ENCODE results near the gene PHACTR2. TPM values are rescaled to one million over a fixed set of nuclear protein-coding genes. Genes with fewer than 3 reads are reported as not detected.

PHACTR2 gene
- total RNA-seq, 1 experiment from 2014 or later: 27.6 TPM

- TF ChIP-seq EZH2 (IDR thresholded peaks at IDR 0.05): no peak
- no peak for TF ChIP-seq POLR2AphosphoS5 (IDR thresholded peaks at IDR 0.05; ENCODE audit: low read depth, low read length)
- no peak for TF ChIP-seq REST (IDR thresholded peaks at IDR 0.05; ENCODE audit: low read depth)
- no peak for TF ChIP-seq MAX (IDR thresholded peaks at IDR 0.05)
- no peak for TF ChIP-seq SRF (IDR thresholded peaks at IDR 0.05; ENCODE audit: low read depth)
- TF ChIP-seq ELF1 (IDR thresholded peaks at IDR 0.05; ENCODE audit: borderline replicate concordance, low read depth): no peak
- TF ChIP-seq SP1 (IDR thresholded peaks at IDR 0.05; ENCODE audit: low read depth): no peak
These were observed 164.7 kb downstream of the PHACTR2 start (continued) for GRCh38 chr6:143842461-143842901.

GRCh38 chr6:143842902-143843676, 165.3 kb downstream of the PHACTR2 start, which contains the start of gene LTV1:
Gene LTV1 (plus strand): TSS chr6:143843338. CDS start chr6:143843478, 140 bp downstream.
- ChIA-PET CTCF (interaction anchor here (0.9 kb wide), 1 partner anchor 268 kb away, joined by 3 read pairs; no protein-coding TSS in a partner anchor), RAD21 (ENCODE audit: low non-redundant PET in 1 of 2, low total read pairs in 2 of 2, uncharacterized antibody in 2 of 2, unreplicated experiment in 2 of 2) (interaction anchor here (1.0 kb wide), 2 partner anchors 267 to 268 kb away, joined by 3 to 5 read pairs; no protein-coding TSS in a partner anchor), POLR2A (interaction anchor here (1.8 kb wide), 1 partner anchor 20 kb away, joined by 6 read pairs; no protein-coding TSS in a partner anchor)
- Histone ChIP-seq H3K4me3 (replicated peaks in 1 of 2; ENCODE audit: low read depth in 1 of 2, low read length in 2 of 2) (peak within 1 kb of the TSS; percentile 93 to 97), H3K9me2 (ENCODE audit: insufficient read depth) (no peaks in the 10 kb centered on the region), H4K20me1 (ENCODE audit: insufficient read depth) (no peaks in the 10 kb centered on the region), H3K36me3 (ENCODE audit: control insufficient read depth in 1 of 2, insufficient read depth in 2 of 2, low read length in 2 of 2) (peaks cover 26 to 35% of the 10 kb centered on the region in 2 experiments), H3K79me2 (ENCODE audit: insufficient read depth, low read length) (peaks cover 50% of the 10 kb centered on the region), H3K9me3 (ENCODE audit: control insufficient read depth in 1 of 2, insufficient read depth in 1 of 2, low read depth in 1 of 2, low read length in 2 of 2) (no peaks in the 10 kb centered on the region), H3K4me1 (ENCODE audit: control insufficient read depth in 1 of 2, insufficient read depth in 2 of 2, low read length in 2 of 2) (peaks cover 4 to 11% of the 10 kb centered on the region in 2 experiments; a peak in 3 of 4 replicates), H3K27ac (ENCODE audit: low read depth, low read length) (peak within 1 kb of the TSS; percentile 57), H2AFZ (ENCODE audit: low read depth, low read length, poor library complexity, severe bottlenecking) (peak within 1 kb of the TSS; percentile 89), H3K9ac (ENCODE audit: low read length) (peak within 1 kb of the TSS; percentile 96), H3K4me2 (ENCODE audit: low read length) (peak within 1 kb of the TSS; percentile 80), H3K27me3 (ENCODE audit: insufficient read depth, low read length) (no peaks in the 10 kb centered on the region)
- DNase-seq (ENCODE audit: low read depth, low spot score) (peak; percentile 87), ATAC-seq (peak; percentile 98)
- intact Hi-C loops (cut with micrococcal nuclease): loop anchor here (5.0 kb wide), 3 partner anchors 166 to 266 kb away; partner anchors contain the start of gene PHACTR2
- no TSS peak for BruUV-seq (replicated peaks)
- TF ChIP-seq TCF7L2 (IDR thresholded peaks at IDR 0.05; ENCODE audit: borderline replicate concordance, extremely low read depth, insufficient read depth, insufficient read length) (no peak), EGR1 (IDR thresholded peaks at IDR 0.05; ENCODE audit: low read depth) (no peak), RAD21 (IDR thresholded peaks at IDR 0.05; ENCODE audit: low read depth) (no peak), CEBPB (IDR thresholded peaks at IDR 0.05; ENCODE audit: low read depth) (no peak), ZFX (IDR thresholded peaks at IDR 0.05) (peak; percentile 99), YY1 (IDR thresholded peaks at IDR 0.05; ENCODE audit: extremely low read depth, insufficient replicate concordance, low read depth, low read length) (no peak), MAX (IDR thresholded peaks at IDR 0.05) (peak; percentile 100), ELF1 (IDR thresholded peaks at IDR 0.05; ENCODE audit: borderline replicate concordance, low read depth) (peak; percentile 61), REST (IDR thresholded peaks at IDR 0.05; ENCODE audit: low read depth) (no peak)
